ENCODE measurements around the gene MARCHF2.
"Not testable (repeated sequence)": the region's sequence is repeated elsewhere in the genome, so short reads cannot be mapped to it uniquely, and the experiment has no call there.

The MARCHF2 gene

DNA sequence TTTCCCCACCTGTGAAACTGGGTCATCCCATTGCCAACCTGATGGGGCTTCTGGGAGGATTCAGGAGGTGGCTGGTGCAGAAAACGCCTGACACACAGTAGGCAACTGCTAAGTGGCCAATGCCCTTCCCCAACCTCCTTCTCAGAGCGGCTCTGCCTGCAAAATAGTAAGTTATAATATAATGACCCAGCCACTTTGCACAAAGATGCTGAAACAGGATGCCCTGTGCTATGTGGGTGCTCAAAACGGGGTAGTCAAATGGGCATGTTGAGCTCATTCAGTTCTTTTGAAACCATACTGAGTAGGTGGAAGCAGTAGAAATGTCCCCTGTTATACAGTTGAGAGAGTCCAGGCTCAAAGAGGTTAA is 507 bp downstream of the MARCHF2 start:
- no peak for FAIRE-seq

GRCh38 chr19:8416796-8417195 is 3.7 kb downstream of the MARCHF2 start:
- FAIRE-seq, result no peak

- no peak for FAIRE-seq
Measured at GRCh38 chr19:8421484-8422461, 8.7 kb downstream of the MARCHF2 start.

GRCh38 chr19:8423817-8424223 is 10.7 kb downstream of the MARCHF2 start:
- FAIRE-seq, result no peak

DNA sequence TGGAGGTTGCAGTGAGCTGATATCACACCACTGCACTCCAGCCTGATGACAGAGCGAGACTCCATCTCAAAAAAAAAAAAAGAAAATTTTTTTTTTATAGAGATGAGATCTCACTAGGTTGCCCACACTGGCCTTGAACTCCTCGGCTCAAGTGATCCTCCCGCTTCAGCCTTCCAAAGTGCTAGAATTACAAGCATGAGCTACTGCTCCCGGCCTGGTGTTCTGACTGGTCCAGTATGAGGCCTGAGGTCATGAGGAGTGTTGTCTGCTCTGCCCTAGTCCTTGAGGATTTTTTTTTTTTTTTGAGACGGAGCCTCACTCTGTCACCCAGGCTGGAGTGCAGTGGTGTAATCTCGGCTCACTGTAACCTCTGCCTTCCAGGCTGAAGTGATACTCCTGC is 12.2 kb downstream of the MARCHF2 start:
- FAIRE-seq, result not testable (repeated sequence)

DNA sequence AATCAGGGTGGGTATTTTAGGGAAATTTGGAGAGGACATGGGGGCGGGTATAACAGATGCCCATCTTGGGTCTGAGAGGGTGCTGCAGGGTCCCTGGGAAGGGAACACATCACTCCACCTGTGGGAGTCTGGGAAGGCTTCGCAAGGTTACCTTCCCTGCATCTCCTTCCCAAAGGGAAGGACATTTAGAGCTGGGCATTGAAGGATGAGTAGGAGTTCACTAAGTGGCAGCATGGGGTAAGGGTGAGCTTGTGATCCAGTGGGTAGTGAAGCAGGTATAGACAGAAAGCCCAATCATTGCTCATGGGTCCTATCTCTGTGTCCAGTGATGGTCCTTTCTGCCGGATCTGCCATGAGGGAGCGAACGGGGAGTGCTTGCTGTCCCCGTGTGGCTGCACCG is 13.2 kb downstream of the MARCHF2 start:
- no peak for FAIRE-seq

- FAIRE-seq, result no peak
Measured at GRCh38 chr19:8429044-8429443, 15.9 kb downstream of the MARCHF2 start.

DNA sequence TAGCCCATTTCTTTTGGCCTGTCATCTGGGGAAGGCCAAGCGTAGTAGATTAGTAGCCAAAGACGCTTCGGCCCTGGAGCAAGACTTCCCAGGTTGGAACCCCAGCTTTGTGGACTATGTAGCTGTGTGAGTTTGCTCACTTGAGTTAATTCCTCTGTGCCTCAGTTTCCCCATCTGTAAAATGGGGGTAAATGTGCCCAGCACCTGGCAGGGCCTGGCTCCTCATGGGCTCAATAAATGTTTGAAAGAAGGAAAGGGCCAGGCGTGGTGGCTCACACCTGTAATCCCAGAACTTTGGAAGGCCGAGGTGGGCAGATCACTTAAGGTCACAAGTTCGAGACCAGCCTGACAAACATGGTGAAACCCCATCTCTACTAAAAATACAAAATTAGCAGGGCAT is 16.7 kb downstream of the MARCHF2 start:
- no peak for FAIRE-seq

GRCh38 chr19:8430650-8431049 is 17.5 kb downstream of the MARCHF2 start:
- FAIRE-seq, result no peak

DNA sequence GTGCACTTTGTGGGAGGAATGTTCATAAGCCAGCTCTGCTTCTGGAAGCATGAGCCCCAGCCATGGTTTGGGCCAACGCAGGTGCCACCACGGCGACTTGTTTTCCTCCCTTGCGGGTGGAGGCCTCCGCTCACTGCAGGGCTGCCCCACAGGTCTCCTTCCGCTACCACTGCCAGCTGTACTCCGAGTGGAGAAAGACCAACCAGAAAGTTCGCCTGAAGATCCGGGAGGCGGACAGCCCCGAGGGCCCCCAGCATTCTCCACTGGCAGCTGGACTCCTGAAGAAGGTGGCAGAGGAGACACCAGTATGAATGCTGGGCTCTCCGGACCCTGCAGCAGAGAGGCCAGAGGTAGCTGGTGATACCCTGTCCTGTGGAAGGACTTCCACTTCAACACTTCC is 25.1 kb downstream of the MARCHF2 start:
- FAIRE-seq, result no peak

DNA sequence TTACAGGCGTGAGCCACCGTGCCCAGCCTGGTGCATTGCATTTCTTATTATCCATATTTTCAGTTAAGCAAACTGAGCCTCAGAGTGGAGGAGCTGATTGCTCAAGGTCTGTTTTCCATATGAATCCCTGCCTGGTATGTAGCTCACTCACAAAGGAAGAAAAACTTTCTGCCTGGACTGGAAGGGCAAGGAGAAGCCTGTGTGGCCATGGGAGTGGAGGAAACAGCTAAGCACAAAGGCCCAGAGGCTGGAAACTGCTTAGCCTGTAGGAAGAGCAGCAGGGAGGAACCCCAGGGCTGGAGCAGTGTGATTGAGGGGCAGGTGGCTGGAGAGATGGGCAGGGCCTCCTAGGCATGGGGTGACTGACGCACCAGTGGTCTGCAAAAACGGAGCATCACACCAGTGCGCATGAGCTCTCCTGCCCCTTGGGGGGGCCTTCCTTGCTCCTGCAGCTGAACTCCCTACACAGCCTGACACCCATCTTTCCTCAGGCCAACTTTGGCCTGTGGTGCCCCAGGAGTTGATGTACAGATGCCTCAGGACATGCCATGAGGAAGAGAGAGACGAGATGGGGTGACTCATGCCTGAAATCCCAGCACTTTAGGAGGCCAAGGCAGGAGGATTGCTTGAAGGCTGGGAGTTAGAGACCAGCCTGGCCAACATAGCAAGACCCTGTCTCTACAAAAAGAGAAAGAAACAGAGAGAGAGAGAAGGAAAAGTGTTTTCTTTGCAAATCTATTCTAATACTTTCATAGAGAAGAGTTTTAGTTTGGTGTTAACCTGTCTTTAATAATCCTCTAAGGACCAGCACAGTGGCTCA is 28.8 kb downstream of the MARCHF2 start:
- FAIRE-seq, result no peak

DNA sequence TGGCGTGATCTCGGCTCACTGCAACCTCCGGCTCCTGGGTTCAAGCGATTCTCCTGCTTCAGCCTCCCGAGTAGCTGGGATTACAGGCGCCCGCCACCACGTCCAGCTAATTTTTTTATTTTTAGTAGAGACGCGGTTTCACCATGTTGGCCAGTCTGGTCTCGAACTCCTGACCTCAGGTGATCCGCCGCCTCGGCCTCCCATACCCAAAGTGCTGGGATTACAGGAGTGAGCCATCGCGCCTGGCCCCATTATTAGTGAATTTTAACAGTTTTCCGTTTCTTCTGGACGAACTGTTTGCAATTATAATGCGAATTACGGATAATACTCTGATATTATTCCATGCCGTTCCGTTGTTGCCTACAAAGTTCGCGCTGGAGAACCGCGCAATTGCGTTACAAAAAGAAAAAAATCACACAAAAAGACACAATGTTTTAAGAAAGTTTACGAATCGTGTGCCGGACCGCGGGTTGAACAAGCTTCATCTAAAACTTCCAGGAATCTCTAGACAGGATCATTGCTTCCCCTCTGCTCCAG is 31.1 kb downstream of the MARCHF2 start:
- FAIRE-seq, result not testable (repeated sequence)

GRCh38 chr19:8444677-8445487 is 31.8 kb downstream of the MARCHF2 start, which contains the start of gene HNRNPM:
TSS of gene HNRNPM (plus strand) at chr19:8444975. CDS start at chr19:8444999, 24 bp downstream.
- peak; percentile 82 for FAIRE-seq

DNA sequence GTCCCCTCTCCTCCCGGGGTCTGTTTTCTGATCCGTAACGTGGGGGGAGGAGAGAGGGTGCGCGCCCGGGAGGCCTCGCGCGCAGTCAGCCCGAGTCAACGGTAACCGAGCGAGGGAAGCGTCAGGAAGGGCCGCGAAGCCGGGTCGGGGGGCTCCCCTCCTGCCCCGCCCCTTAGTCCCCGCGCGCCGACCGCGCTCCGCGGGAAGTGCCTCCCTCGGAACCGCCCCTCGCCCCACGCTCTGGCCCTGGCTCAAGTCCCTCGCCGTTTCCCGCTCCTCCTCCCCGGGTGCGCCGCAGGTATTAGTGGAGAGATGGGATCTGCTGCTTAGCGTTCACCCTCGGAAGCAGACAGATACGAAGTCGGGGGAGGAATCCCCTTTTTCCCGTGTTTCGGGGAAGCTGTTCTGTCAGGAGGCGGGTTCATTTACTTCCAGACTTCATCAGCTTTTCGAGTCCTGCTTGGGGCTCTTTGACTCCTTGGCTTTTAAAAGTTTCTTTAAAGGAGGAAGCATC is 32.4 kb downstream of the MARCHF2 start:
- FAIRE-seq, result no peak

DNA sequence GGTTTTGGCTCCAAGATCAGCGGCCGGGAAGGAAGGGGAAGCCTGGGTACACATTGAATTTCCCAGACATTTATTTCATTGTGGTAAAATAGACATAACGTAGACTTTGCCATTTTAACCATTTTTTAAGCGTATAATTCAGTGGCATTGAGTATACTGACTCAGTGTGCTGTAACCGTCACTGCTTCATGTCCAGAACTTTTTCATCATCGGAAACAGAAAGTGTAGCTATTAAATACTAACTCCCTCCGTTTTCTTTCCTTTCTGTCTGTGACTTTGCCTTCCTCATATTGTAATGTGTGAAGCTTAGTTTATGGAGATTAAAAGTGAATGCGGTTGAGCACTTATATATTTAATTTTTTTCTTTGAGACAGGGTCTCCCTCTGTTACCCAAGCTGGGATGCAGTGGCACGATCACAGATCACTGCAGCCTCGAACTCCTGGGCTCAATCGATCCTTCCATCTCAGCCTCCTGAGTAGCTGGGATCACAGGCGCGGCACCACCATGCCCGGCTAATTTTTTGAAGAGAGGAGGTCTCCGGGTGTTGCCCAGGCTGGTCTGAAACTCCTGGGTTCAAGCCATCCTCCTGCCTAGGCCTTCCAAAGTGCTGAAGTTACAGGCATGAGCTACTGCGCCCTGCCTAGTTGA is 33.1 kb downstream of the MARCHF2 start:
- no peak for FAIRE-seq

- no peak for FAIRE-seq
Measured at GRCh38 chr19:8449830-8450229, 36.7 kb downstream of the MARCHF2 start.

- FAIRE-seq, result no peak
Measured at GRCh38 chr19:8451377-8451776, 38.3 kb downstream of the MARCHF2 start.

- FAIRE-seq, result peak; percentile 84
Measured at GRCh38 chr19:8451885-8452284, 38.8 kb downstream of the MARCHF2 start.

- no peak for FAIRE-seq
Measured at GRCh38 chr19:8452446-8453123, 39.5 kb downstream of the MARCHF2 start.

GRCh38 chr19:8453616-8454015 is 40.5 kb downstream of the MARCHF2 start:
- FAIRE-seq, result no peak

GRCh38 chr19:8454218-8454617 is 41.1 kb downstream of the MARCHF2 start:
- FAIRE-seq, result no peak

Measured in islet of Langerhans (tissue), 1 donor.